Fibroblast of lung (primary cell): ENCODE measurements around the gene SPATA9. TPM values are rescaled to one million over a fixed set of nuclear protein-coding genes. Genes with fewer than 3 reads are reported as not detected.

ENCODE experiments used
- DNase-seq, 2 donors: peaks; one replicate each; pipeline versions ENCODE4 v3.0.0 to v3.0.0-alpha.2; 2010; ENCODE audit warnings: low read depth in 2 of 2
- H2AFZ ChIP-seq: 2 replicates; pipeline ENCODE4 v1.5.1; 2012; ENCODE audit warnings: low read length, control low read depth, inconsistent platforms
- H3K27ac ChIP-seq: 2 replicates; pipeline ENCODE4 v1.5.1; 2011; ENCODE audit warnings: low read length, control low read depth; ENCODE audit not compliant: insufficient read depth
- H3K27me3 ChIP-seq: 2 replicates; pipeline ENCODE4 v1.5.1; 2011; ENCODE audit warnings: mild to moderate bottlenecking, low read length; ENCODE audit not compliant: control insufficient read depth, insufficient read depth
- H3K36me3 ChIP-seq: 2 replicates; pipeline ENCODE4 v1.5.1; 2011; ENCODE audit warnings: low read length; ENCODE audit not compliant: control insufficient read depth, insufficient read depth
- H3K4me1 ChIP-seq: 2 replicates; pipeline ENCODE4 v1.5.1; 2011; ENCODE audit warnings: low read length; ENCODE audit not compliant: control insufficient read depth, insufficient read depth; ENCODE audit errors: extremely low read depth
- H3K4me2 ChIP-seq: 2 replicates; pipeline ENCODE4 v1.5.1; 2011; ENCODE audit warnings: low read length, control low read depth; ENCODE audit not compliant: insufficient read depth; ENCODE audit errors: extremely low read depth
- H3K4me3 ChIP-seq, 4 experiments: fragments of 200-600 bp in 1 of 4; sonication (generic) in 1 of 4; replicated peaks in 1 of 4; 2 replicates each; pipeline ENCODE4 v1.5.1; 2011 to 2016; ENCODE audit warnings: low read length in 4 of 4, low read depth in 3 of 4, mild to moderate bottlenecking in 3 of 4, control low read depth in 2 of 4, inconsistent platforms in 1 of 4, mixed read lengths in 1 of 4; ENCODE audit not compliant: insufficient read depth in 1 of 4; ENCODE audit errors: control extremely low read depth in 1 of 4
- H3K79me2 ChIP-seq: 2 replicates; pipeline ENCODE4 v1.5.1; 2012; ENCODE audit warnings: mild to moderate bottlenecking, low read length, inconsistent platforms; ENCODE audit not compliant: control insufficient read depth, insufficient read depth
- H3K9ac ChIP-seq: 2 replicates; pipeline ENCODE4 v1.5.1; 2011; ENCODE audit warnings: mild to moderate bottlenecking, low read length, control low read depth; ENCODE audit not compliant: insufficient read depth
- H3K9me3 ChIP-seq: 2 replicates; pipeline ENCODE4 v1.5.1; 2012; ENCODE audit warnings: low read depth, low read length; ENCODE audit not compliant: control insufficient read depth, insufficient read depth
- H4K20me1 ChIP-seq: 2 replicates; pipeline ENCODE4 v1.5.1; 2011; ENCODE audit warnings: low read length; ENCODE audit not compliant: control insufficient read depth, insufficient read depth; ENCODE audit errors: extremely low read depth
- EZH2 ChIP-seq: IDR thresholded peaks from 2 replicates; pipeline ENCODE4 v1.5.1; 2012; ENCODE audit warnings: low read length, control low read depth, mild to moderate bottlenecking; ENCODE audit errors: missing control alignments
- polyA plus RNA-seq, 2 donors: library from polyadenylated mRNA; depleted of rRNA in 1 of 2; stranded (reverse) in 1 of 2; unstranded in 1 of 2; fragments of >200 nt; gene quantifications; 2 replicates each; pipeline ENCODE4 v1.2.1, GENCODE V29; 2011 to 2012; ENCODE audit warnings: missing spikeins in 1 of 2
- total RNA-seq: library from RNA; depleted of rRNA; stranded (reverse); fragments of >200 nt; gene quantifications from 2 replicates; pipeline ENCODE4 v1.2.1, GENCODE V29; 2014
- TF ChIP-seq, protein P1 (sequence below), 2 donors: IDR thresholded peaks in 1 of 2; conservative IDR thresholded peaks in 1 of 2; 1 replicate in 1 of 2; 2 replicates in 1 of 2; pipeline ENCODE4 v1.5.1; 2011 to 2012; ENCODE audit warnings: low read length in 2 of 2, control low read depth in 1 of 2, inconsistent platforms in 1 of 2, low read depth in 1 of 2, mild to moderate bottlenecking in 1 of 2

The SPATA9 gene
- total and polyA plus RNA-seq, 2 donors (not counting 1 experiment from before 2014, with no cell fraction given): 0.66 to 1.7 TPM

DNA sequence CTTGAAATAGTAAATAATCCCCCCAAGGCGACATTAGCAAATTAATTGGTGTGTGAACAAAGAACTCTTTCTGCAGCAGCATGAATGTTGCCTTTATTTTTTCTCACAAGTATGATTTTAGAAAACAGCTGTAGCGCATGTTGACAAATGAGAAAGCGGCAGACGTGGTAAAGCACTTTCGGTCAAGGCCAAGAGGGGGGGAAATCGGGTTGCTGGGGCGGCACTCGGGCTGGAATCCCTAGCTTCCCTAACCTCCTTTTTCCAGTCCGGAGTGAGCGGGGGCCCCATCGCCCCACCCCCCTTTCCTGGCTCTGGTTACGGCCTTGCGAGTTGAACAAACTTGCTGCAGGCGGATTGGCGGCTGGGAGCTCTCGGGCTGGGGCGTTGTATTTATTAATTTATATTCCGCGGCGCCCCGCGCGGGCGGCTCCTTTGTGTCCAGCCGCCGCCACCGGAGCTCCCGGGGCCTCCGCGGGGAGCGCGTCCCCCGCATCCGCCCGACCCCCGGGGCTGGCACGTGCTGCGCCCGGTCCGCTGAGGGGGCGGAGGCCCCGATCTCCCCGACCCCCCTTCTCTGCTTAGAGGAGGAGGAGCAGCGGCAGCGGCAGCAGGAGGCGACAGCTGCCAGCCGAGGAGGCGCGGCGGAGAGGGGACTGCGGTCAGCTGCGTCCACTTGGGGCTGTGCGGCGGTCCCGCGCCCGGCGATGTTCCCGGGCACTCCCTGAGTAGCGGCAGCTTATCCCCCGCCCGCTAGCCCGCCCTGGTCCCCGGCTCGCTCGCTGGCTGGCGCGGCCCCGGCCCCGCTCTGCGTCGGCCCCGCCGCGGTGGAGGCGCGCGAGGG, 48.2 kb upstream of the SPATA9 start, which contains the start of gene RHOBTB3:
TSS of gene RHOBTB3 (plus strand) at position 607 of the 841 bp plus-strand sequence. CDS start 347 bp downstream, outside the sequence.
- H3K9ac ChIP-seq: peak within 1 kb of the TSS; percentile 94
- H3K27ac ChIP-seq: peak within 1 kb of the TSS; percentile 95
- peaks cover 46% of the 10 kb centered on the region for H3K79me2 ChIP-seq
- H4K20me1 ChIP-seq: no peaks in the 10 kb centered on the region
- peak within 1 kb of the TSS; percentile 49 for H2AFZ ChIP-seq
- no peaks in the 10 kb centered on the region for H3K27me3 ChIP-seq
- no peak for TF ChIP-seq EZH2
- TF ChIP-seq, protein P1, sequence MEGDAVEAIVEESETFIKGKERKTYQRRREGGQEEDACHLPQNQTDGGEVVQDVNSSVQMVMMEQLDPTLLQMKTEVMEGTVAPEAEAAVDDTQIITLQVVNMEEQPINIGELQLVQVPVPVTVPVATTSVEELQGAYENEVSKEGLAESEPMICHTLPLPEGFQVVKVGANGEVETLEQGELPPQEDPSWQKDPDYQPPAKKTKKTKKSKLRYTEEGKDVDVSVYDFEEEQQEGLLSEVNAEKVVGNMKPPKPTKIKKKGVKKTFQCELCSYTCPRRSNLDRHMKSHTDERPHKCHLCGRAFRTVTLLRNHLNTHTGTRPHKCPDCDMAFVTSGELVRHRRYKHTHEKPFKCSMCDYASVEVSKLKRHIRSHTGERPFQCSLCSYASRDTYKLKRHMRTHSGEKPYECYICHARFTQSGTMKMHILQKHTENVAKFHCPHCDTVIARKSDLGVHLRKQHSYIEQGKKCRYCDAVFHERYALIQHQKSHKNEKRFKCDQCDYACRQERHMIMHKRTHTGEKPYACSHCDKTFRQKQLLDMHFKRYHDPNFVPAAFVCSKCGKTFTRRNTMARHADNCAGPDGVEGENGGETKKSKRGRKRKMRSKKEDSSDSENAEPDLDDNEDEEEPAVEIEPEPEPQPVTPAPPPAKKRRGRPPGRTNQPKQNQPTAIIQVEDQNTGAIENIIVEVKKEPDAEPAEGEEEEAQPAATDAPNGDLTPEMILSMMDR (conservative IDR thresholded peaks at IDR 0.05 in 1 of 2, IDR thresholded peaks at IDR 0.05 in 1 of 2; ENCODE audit: low read depth in 1 of 2, low read length in 2 of 2): no peak
- peaks cover 26% of the 10 kb centered on the region for H3K4me1 ChIP-seq
- peaks cover 3% of the 10 kb centered on the region for H3K36me3 ChIP-seq
- H3K4me3 ChIP-seq: peak within 1 kb of the TSS; percentile 88 to 98 (median 96)
- H3K9me3 ChIP-seq: no peaks in the 10 kb centered on the region
- peak; percentile 95 for DNase-seq
- H3K4me2 ChIP-seq: peak within 1 kb of the TSS; percentile 92

DNA sequence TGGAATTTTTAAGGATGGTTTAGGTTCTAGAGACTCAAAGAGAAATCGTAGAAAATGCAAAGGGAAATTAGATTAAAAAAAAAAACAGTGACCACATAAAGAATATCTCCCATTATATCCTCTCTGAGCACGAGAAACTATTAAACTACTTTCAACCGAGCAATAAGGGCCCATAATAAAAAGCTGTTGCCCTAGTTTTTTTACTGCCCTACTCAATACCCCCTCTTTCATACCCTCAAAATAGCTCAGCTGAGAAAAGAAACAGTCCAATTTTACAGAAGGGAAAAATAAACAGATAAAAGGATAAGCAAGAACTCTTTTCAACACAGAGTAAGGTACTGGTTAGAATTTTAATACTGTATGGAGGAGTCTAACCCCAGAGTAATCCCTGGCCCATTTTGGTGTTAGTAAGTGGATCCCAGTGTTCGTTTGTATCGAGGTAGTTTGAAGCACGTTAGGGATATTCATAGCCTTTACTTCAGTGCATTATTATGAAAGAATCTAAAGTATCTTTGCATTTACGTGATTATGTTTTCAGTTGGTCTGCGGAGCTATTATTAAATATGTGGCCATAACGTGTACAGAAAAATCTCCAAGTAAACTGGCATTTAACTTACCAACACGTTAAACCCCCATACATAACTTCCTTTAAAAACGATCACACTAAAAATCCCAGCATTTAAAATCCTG, 47.4 kb upstream of the SPATA9 start:
- Histone ChIP-seq H4K20me1 (no peaks in the 10 kb centered on the region), H3K27ac (peak overlapping the region; percentile 95), H3K4me1 (peaks cover 24% of the 10 kb centered on the region), H3K27me3 (no peaks in the 10 kb centered on the region), H3K9ac (peak overlapping the region; percentile 62), H3K79me2 (peaks cover 38% of the 10 kb centered on the region), H2AFZ (peak overlapping the region; percentile 49), H3K4me2 (peak overlapping the region; percentile 92), H3K36me3 (no peaks in the 10 kb centered on the region), H3K4me3 (peak overlapping the region; percentile 72 to 98 (median 91)), H3K9me3 (no peaks in the 10 kb centered on the region)
- peak in 1 of 2 donors; percentile 38 for DNase-seq
- TF ChIP-seq, protein P1 (conservative IDR thresholded peaks at IDR 0.05 in 1 of 2, IDR thresholded peaks at IDR 0.05 in 1 of 2; ENCODE audit: low read depth in 1 of 2, low read length in 2 of 2): no peak
- TF ChIP-seq EZH2: no peak
